HL-60 (cell line): ENCODE results near the gene ALG11.

ENCODE experiments used
- CTCF ChIP-seq: IDR thresholded peaks from one replicate; pipeline ENCODE4 v1.5.1; 2011; ENCODE audit warnings: low read length, control low read depth, inconsistent platforms; ENCODE audit not compliant: insufficient read depth
- GABPA ChIP-seq: IDR thresholded peaks from 2 replicates; pipeline ENCODE4 v1.6.1; 2012; ENCODE audit warnings: low read depth
- POLR2AphosphoS5 ChIP-seq: IDR thresholded peaks from 2 replicates; pipeline ENCODE4 v1.6.1; 2012; ENCODE audit warnings: low read depth
- REST ChIP-seq: IDR thresholded peaks from 2 replicates; pipeline ENCODE4 v1.6.1; 2012; ENCODE audit warnings: low read depth; ENCODE audit not compliant: insufficient replicate concordance

- TF ChIP-seq CTCF (no peak), GABPA (no peak), POLR2AphosphoS5 (no peak), REST (no peak)
Measured at GRCh38 chr13:52047463-52047862, 35.3 kb downstream of the ALG11 start.
